K562 (cell line): Measurements from ENCODE around the gene LIPH.

Experiments used
- ARID3B ChIP-seq: fragments of 250-450 bp; sonication (Bioruptor Pico); IDR thresholded peaks from 2 replicates; pipeline ENCODE4 v1.4.0; 2020; ENCODE audit warnings: borderline replicate concordance
- CEBPG ChIP-seq, 3 experiments: fragments of 200-800 bp in 1 of 3; sonication (Bioruptor generic) in 1 of 3; sonication (generic) in 1 of 3; formaldehyde crosslinking in 1 of 3; IDR thresholded peaks in 2 of 3; conservative IDR thresholded peaks in 1 of 3; 2 replicates each; pipeline versions ENCODE4 v1.6.1 to v1.8.0; 2016 to 2022; ENCODE audit warnings: missing compliant biosample characterization in 2 of 3, missing genetic modification characterization in 2 of 3, mild to moderate bottlenecking in 1 of 3, missing genetic modification reagents in 1 of 3
- DIDO1 ChIP-seq: fragments of 450-650 bp; IDR thresholded peaks from 2 replicates; pipeline ENCODE4 v1.6.1; 2016; ENCODE audit warnings: low read depth, missing biosample characterization, missing genetic modification characterization
- EHMT2 ChIP-seq: fragments of 450-650 bp; IDR thresholded peaks from 2 replicates; pipeline ENCODE4 v1.6.1; 2018; ENCODE audit warnings: antibody characterized with exemption
- IRF2 ChIP-seq: sonication (generic); formaldehyde crosslinking; IDR thresholded peaks from 2 replicates; pipeline ENCODE4 v1.8.1; 2022; ENCODE audit warnings: mild to moderate bottlenecking, missing genetic modification reagents
- JUND ChIP-seq, 2 experiments: IDR thresholded peaks; 2 replicates in 1 of 2; 3 replicates in 1 of 2; pipeline ENCODE4 v1.6.1; 2011; ENCODE audit warnings: borderline replicate concordance in 2 of 2, low read depth in 2 of 2, low read length in 2 of 2, improper control_type of control experiment in 1 of 2, missing biosample characterization in 1 of 2, missing genetic modification characterization in 1 of 2, missing genetic modification reagents in 1 of 2
- NFYB ChIP-seq: IDR thresholded peaks from 2 replicates; pipeline ENCODE4 v1.6.1; 2011; ENCODE audit warnings: mild to moderate bottlenecking, moderate library complexity; ENCODE audit not compliant: insufficient read length; ENCODE audit errors: extremely low read depth
- RREB1 ChIP-seq: fragments of 250-450 bp; sonication (Bioruptor Pico); IDR thresholded peaks from 2 replicates; pipeline ENCODE4 v1.4.0; 2020
- SP2 ChIP-seq: IDR thresholded peaks from 2 replicates; pipeline ENCODE4 v1.6.1; 2011; ENCODE audit warnings: mild to moderate bottlenecking, low read depth, low read length, moderate library complexity; ENCODE audit not compliant: poor library complexity, severe bottlenecking; ENCODE audit errors: extremely low read depth
- TAF1 ChIP-seq: IDR thresholded peaks from 2 replicates; pipeline ENCODE4 v1.6.1; 2011; ENCODE audit warnings: mild to moderate bottlenecking, low read length, moderate library complexity; ENCODE audit not compliant: insufficient read depth, control insufficient read depth, severe bottlenecking; ENCODE audit errors: extremely low read depth
- TOE1 ChIP-seq, 2 experiments: fragments of 450-650 bp in 1 of 2; sonication (generic) in 1 of 2; formaldehyde crosslinking in 1 of 2; IDR thresholded peaks; 2 replicates each; pipeline versions ENCODE4 v1.7.1 to v1.8.0; 2016 to 2022; ENCODE audit warnings: borderline replicate concordance in 2 of 2, mild to moderate bottlenecking in 2 of 2, antibody characterized with exemption in 1 of 2, inconsistent platforms in 1 of 2, low read depth in 1 of 2, missing genetic modification reagents in 1 of 2, moderate library complexity in 1 of 2
- TSHZ1 ChIP-seq: fragments of 250-450 bp; sonication (Bioruptor Pico); IDR thresholded peaks from 2 replicates; pipeline ENCODE4 v1.4.0; 2020; ENCODE audit warnings: mild to moderate bottlenecking, moderate library complexity
- ZNF609 ChIP-seq: sonication (generic); formaldehyde crosslinking; IDR thresholded peaks from 2 replicates; pipeline ENCODE4 v1.8.1; 2023; ENCODE audit warnings: missing genetic modification reagents, mild to moderate bottlenecking, borderline replicate concordance

- no peak for TF ChIP-seq DIDO1 (tag)
- TF ChIP-seq IRF2 (CRISPR knock-in tag) = no peak
- TF ChIP-seq NFYB = no peak
- TF ChIP-seq ZNF609 (CRISPR knock-in tag) = no peak
- no peak for TF ChIP-seq ARID3B (CRISPR knock-in tag)
- no peak for TF ChIP-seq SP2
- no peak for TF ChIP-seq JUND (IDR thresholded peaks at IDR 0.05; ENCODE audit: borderline replicate concordance, low read depth, low read length)
- no peak for TF ChIP-seq JUND (tag; IDR thresholded peaks at IDR 0.05; ENCODE audit: borderline replicate concordance, low read depth, low read length)
- no peak for TF ChIP-seq TSHZ1
- no peak for TF ChIP-seq EHMT2
- TF ChIP-seq TAF1 = no peak
- no peak for TF ChIP-seq RREB1 (CRISPR knock-in tag)
- no peak for TF ChIP-seq TOE1 (IDR thresholded peaks at IDR 0.05; ENCODE audit: borderline replicate concordance)
- no peak for TF ChIP-seq TOE1 (CRISPR knock-in tag; IDR thresholded peaks at IDR 0.05; ENCODE audit: borderline replicate concordance, low read depth)
- TF ChIP-seq CEBPG (CRISPR knock-in tag; IDR thresholded peaks at IDR 0.05) = no peak
- no peak for TF ChIP-seq CEBPG (tag; conservative IDR thresholded peaks at IDR 0.05 in 1 of 2, IDR thresholded peaks at IDR 0.05 in 1 of 2)
These were observed 9.6 kb upstream of the LIPH start for GRCh38 chr3:185561958-185562357.
